ENCODE results near the gene C19orf12.

DNA sequence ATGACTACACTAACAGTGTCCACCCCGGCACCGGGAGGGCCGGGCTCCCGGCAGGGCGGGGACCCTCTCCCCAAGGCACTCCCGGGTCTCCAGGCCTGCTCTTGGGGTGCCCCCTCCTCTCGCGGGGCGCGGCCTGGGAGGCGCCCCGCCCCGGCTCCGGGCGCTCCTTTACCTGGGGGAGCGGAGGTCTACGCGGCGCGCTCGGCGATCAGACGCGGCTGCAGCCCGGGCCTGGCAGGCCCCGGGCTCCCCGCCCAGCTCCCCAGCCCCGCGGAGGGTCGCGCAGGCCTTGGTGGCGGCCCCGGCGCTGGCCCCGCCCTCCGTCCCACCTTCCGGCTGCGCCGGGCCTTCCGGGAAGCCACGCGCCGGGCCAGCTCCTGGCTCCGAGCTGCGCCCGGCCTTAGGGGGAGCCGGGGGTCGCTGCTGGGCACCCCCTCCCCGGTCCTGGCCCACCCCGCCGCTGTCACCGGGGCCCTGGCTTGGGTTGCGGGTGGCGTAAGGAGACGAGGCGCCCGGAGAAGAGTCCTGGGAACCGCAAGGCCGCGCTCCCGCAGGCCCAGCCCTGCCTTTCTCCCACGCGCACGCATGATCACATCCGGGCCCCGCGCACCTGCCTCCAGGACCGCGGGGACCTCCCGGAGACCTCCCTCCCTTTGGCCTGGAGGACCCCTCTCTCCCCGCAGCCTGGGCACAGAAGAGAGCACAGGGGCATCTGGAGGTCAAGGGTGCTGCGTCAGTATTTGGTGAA, at the start of gene C19orf12:
- TF ChIP-seq, protein P1, sequence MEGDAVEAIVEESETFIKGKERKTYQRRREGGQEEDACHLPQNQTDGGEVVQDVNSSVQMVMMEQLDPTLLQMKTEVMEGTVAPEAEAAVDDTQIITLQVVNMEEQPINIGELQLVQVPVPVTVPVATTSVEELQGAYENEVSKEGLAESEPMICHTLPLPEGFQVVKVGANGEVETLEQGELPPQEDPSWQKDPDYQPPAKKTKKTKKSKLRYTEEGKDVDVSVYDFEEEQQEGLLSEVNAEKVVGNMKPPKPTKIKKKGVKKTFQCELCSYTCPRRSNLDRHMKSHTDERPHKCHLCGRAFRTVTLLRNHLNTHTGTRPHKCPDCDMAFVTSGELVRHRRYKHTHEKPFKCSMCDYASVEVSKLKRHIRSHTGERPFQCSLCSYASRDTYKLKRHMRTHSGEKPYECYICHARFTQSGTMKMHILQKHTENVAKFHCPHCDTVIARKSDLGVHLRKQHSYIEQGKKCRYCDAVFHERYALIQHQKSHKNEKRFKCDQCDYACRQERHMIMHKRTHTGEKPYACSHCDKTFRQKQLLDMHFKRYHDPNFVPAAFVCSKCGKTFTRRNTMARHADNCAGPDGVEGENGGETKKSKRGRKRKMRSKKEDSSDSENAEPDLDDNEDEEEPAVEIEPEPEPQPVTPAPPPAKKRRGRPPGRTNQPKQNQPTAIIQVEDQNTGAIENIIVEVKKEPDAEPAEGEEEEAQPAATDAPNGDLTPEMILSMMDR (conservative IDR thresholded peaks at IDR 0.05; ENCODE audit: low read depth, low read length), result no peak
- peak; percentile 84 for TF ChIP-seq POLR2A (IDR thresholded peaks at IDR 0.05; ENCODE audit: low read depth, low read length)
- no peak for TF ChIP-seq BHLHE40 (IDR thresholded peaks at IDR 0.05; ENCODE audit: low read depth, low read length)
- TF ChIP-seq SMC3 (IDR thresholded peaks at IDR 0.05; ENCODE audit: low read depth, low read length), result no peak
